H9 (cell line): ENCODE measurements around the gene PLAGL1. TPM values are rescaled to one million over a fixed set of nuclear protein-coding genes. Genes with fewer than 3 reads are reported as not detected.

Experiments
- DNase-seq: peaks from one replicate; pipeline ENCODE4 v3.0.0-alpha.2; 2017
- H2AFZ ChIP-seq: one replicate; pipeline ENCODE4 v1.6.1; 2013; ENCODE audit warnings: mild to moderate bottlenecking, low read length, control low read depth, moderate library complexity
- H2AK5ac ChIP-seq: 2 replicates; pipeline ENCODE4 v1.6.1; 2013; ENCODE audit warnings: low read length, control low read depth, mixed read lengths; ENCODE audit not compliant: insufficient read length
- H2BK120ac ChIP-seq: one replicate; pipeline ENCODE4 v1.6.1; 2013; ENCODE audit warnings: low read depth, mild to moderate bottlenecking, low read length, control low read depth, inconsistent platforms; ENCODE audit not compliant: poor library complexity, severe bottlenecking
- H2BK12ac ChIP-seq: 2 replicates; pipeline ENCODE4 v1.6.1; 2013; ENCODE audit warnings: low read length, control low read depth, mixed read lengths, low read depth; ENCODE audit not compliant: insufficient read length
- H2BK15ac ChIP-seq: 2 replicates; pipeline ENCODE4 v1.6.1; 2013; ENCODE audit warnings: low read depth, low read length, control low read depth
- H2BK20ac ChIP-seq: one replicate; pipeline ENCODE4 v1.6.1; 2013; ENCODE audit warnings: low read depth, mild to moderate bottlenecking, low read length, control low read depth, inconsistent platforms; ENCODE audit not compliant: poor library complexity, severe bottlenecking
- H2BK5ac ChIP-seq: 2 replicates; pipeline ENCODE4 v1.6.1; 2013; ENCODE audit warnings: low read length, control low read depth, mixed read lengths; ENCODE audit not compliant: insufficient read length
- H3K14ac ChIP-seq: 2 replicates; pipeline ENCODE4 v1.6.1; 2013; ENCODE audit warnings: low read length, control low read depth; ENCODE audit not compliant: insufficient read depth
- H3K18ac ChIP-seq: 2 replicates; pipeline ENCODE4 v1.6.1; 2013; ENCODE audit warnings: low read depth, mild to moderate bottlenecking, mixed read lengths, low read length, control low read depth; ENCODE audit not compliant: insufficient read length
- H3K23ac ChIP-seq: 2 replicates; pipeline ENCODE4 v1.6.1; 2013; ENCODE audit warnings: low read length, control low read depth, mixed read lengths, low read depth; ENCODE audit not compliant: insufficient read length
- H3K23me2 ChIP-seq: 2 replicates; pipeline ENCODE4 v1.6.1; 2013; ENCODE audit warnings: low read depth, mild to moderate bottlenecking, mixed read lengths, low read length, control low read depth; ENCODE audit not compliant: insufficient read length, poor library complexity, severe bottlenecking
- H3K27ac ChIP-seq: 2 replicates; pipeline ENCODE4 v1.5.1; 2013; ENCODE audit warnings: low read length, control low read depth, mixed read lengths, low read depth; ENCODE audit not compliant: insufficient read length
- H3K27me3 ChIP-seq: 2 replicates; pipeline ENCODE4 v1.6.1; 2013; ENCODE audit warnings: low read length, control low read depth, inconsistent platforms; ENCODE audit not compliant: insufficient read depth
- H3K4ac ChIP-seq: 2 replicates; pipeline ENCODE4 v1.6.1; 2013; ENCODE audit warnings: low read depth, mild to moderate bottlenecking, control low read depth, inconsistent platforms, low read length, moderate library complexity
- H3K4me1 ChIP-seq: 2 replicates; pipeline ENCODE4 v1.6.1; 2013; ENCODE audit warnings: low read length, control low read depth, inconsistent platforms; ENCODE audit not compliant: insufficient read depth
- H3K4me2 ChIP-seq: 2 replicates; pipeline ENCODE4 v1.6.1; 2013; ENCODE audit warnings: low read length, control low read depth, mixed read lengths; ENCODE audit not compliant: insufficient read length, insufficient read depth
- H3K56ac ChIP-seq: 2 replicates; pipeline ENCODE4 v1.6.1; 2013; ENCODE audit warnings: low read depth, mild to moderate bottlenecking, mixed read lengths, low read length, control low read depth; ENCODE audit not compliant: insufficient read length
- H3K79me1 ChIP-seq: 2 replicates; pipeline ENCODE4 v1.6.1; 2013; ENCODE audit warnings: low read depth, mild to moderate bottlenecking, moderate library complexity, low read length, control low read depth, inconsistent platforms; ENCODE audit not compliant: insufficient read depth, poor library complexity, severe bottlenecking
- H3K79me2 ChIP-seq: 2 replicates; pipeline ENCODE4 v1.6.1; 2013; ENCODE audit warnings: low read length, control low read depth, inconsistent platforms; ENCODE audit not compliant: insufficient read depth
- H3K9ac ChIP-seq: 2 replicates; pipeline ENCODE4 v1.6.1; 2013; ENCODE audit warnings: low read length, control low read depth, mixed read lengths; ENCODE audit not compliant: insufficient read length; ENCODE audit errors: extremely low read depth
- H3K9me3 ChIP-seq: one replicate; pipeline ENCODE4 v1.6.1; 2013; ENCODE audit warnings: low read depth, low read length, inconsistent platforms; ENCODE audit not compliant: control insufficient read depth
- H3T11ph ChIP-seq: one replicate; pipeline ENCODE4 v1.6.1; 2013; ENCODE audit warnings: mild to moderate bottlenecking, low read length, control low read depth, inconsistent platforms
- H4K20me1 ChIP-seq: one replicate; pipeline ENCODE4 v1.6.1; 2013; ENCODE audit not compliant: control insufficient read depth, insufficient read length, insufficient read depth
- H4K5ac ChIP-seq: 2 replicates; pipeline ENCODE4 v1.6.1; 2013; ENCODE audit warnings: low read depth, mild to moderate bottlenecking, mixed read lengths, low read length, control low read depth; ENCODE audit not compliant: insufficient read length
- H4K8ac ChIP-seq: replicated peaks from 2 replicates; pipeline ENCODE4 v1.6.1; 2013; ENCODE audit warnings: low read length, control low read depth, mixed read lengths, low read depth; ENCODE audit not compliant: insufficient read length
- H4K91ac ChIP-seq: 2 replicates; pipeline ENCODE4 v1.6.1; 2013; ENCODE audit warnings: low read depth, mild to moderate bottlenecking, moderate library complexity, mixed read lengths, low read length, control low read depth; ENCODE audit not compliant: insufficient read length
- H3K27ac Mint-ChIP-seq, 3 experiments: 2 replicates in 2 of 3; 3 replicates in 1 of 3; pipeline ENCODE4 v1.8.0; 2020 to 2021; ENCODE audit warnings: mixed read lengths in 3 of 3, mild to moderate bottlenecking in 1 of 3, moderate library complexity in 1 of 3
- H3K27me3 Mint-ChIP-seq: 2 replicates; pipeline ENCODE4 v1.8.0; 2021; ENCODE audit warnings: low read depth, mild to moderate bottlenecking, moderate library complexity, mixed read lengths
- H3K36me3 Mint-ChIP-seq, 3 experiments: 2 replicates in 2 of 3; 3 replicates in 1 of 3; pipeline ENCODE4 v1.8.0; 2020 to 2021; ENCODE audit warnings: low read depth in 3 of 3, mixed read lengths in 3 of 3; ENCODE audit not compliant: insufficient read depth in 1 of 3
- H3K4me1 Mint-ChIP-seq, 2 experiments: 2 replicates each; pipeline ENCODE4 v1.8.0; 2020; ENCODE audit warnings: mixed read lengths in 2 of 2
- H3K4me3 Mint-ChIP-seq, 2 experiments: 2 replicates in 1 of 2; 3 replicates in 1 of 2; pipeline ENCODE4 v1.8.0; 2020 to 2021; ENCODE audit warnings: mild to moderate bottlenecking in 2 of 2, mixed read lengths in 2 of 2, moderate library complexity in 1 of 2
- H3K9me3 Mint-ChIP-seq, 2 experiments: 2 replicates in 1 of 2; 3 replicates in 1 of 2; pipeline ENCODE4 v1.8.0; 2020; ENCODE audit warnings: mild to moderate bottlenecking in 2 of 2, mixed read lengths in 2 of 2, moderate library complexity in 1 of 2
- CTCF ChIP-seq: fragments of 200-600 bp; sonication (generic); conservative IDR thresholded peaks from 3 replicates; pipeline ENCODE4 v1.8.0; 2021; ENCODE audit warnings: antibody characterized with exemption, mild to moderate bottlenecking
- WGBS: extraction: QIAGEN DNeasy Blood & Tissue Kit; methylation state at CpG from one replicate; pipeline ENCODE4 v1.1.7; 2013; ENCODE audit warnings: missing lambda C conversion rate, low lambda C conversion rate, mixed read lengths; ENCODE audit not compliant: insufficient read length; ENCODE audit errors: extremely low coverage; 5-methylcytosine and 5-hydroxymethylcytosine counted together
- total RNA-seq: library from RNA; stranded (reverse); gene quantifications from 2 replicates; pipeline ENCODE4 v1.2.1, GENCODE V29; 2021

PLAGL1 gene
- total RNA-seq, 1 experiment from 2014 or later, result 1.9 TPM

- Mint-ChIP-seq H3K4me3 (no peak overlapping the region), H3K27me3 (peaks cover 20% of the 10 kb centered on the region), H3K36me3 (peaks cover 3 to 13% (median 10%) of the 10 kb centered on the region in 3 experiments; a peak in 6 of 7 replicates), H3K9me3 (peaks cover 17 to 29% of the 10 kb centered on the region in 2 experiments), H3K27ac (no peak overlapping the region), H3K4me1 (peaks cover 6% of the 10 kb centered on the region in 2 experiments)
- no peaks in the 10 kb centered on the region for H4K20me1 ChIP-seq
- TF ChIP-seq CTCF, result no peak
- H2BK15ac ChIP-seq, result no peak overlapping the region
- H3K4me2 ChIP-seq, result no peak overlapping the region
- no peak overlapping the region for H2AK5ac ChIP-seq
- no peak overlapping the region for H2AFZ ChIP-seq
- H3K79me2 ChIP-seq, result no peaks in the 10 kb centered on the region
- WGBS, result no CpG with 5 or more reads among the region's 3 CpGs
- no peak overlapping the region for H2BK120ac ChIP-seq
- no peak overlapping the region for H2BK5ac ChIP-seq
- no peak overlapping the region for H3K4ac ChIP-seq
- H3K79me1 ChIP-seq, result no peaks in the 10 kb centered on the region
- no peak overlapping the region for H3T11ph ChIP-seq
- H3K23ac ChIP-seq, result no peak overlapping the region
- DNase-seq, result no peak
- no peak overlapping the region for H3K18ac ChIP-seq
- H3K56ac ChIP-seq, result no peak overlapping the region
- H4K91ac ChIP-seq, result no peak overlapping the region
- no peaks in the 10 kb centered on the region for H3K27me3 ChIP-seq
- no peak overlapping the region for H3K9ac ChIP-seq
- no peak overlapping the region for H4K8ac ChIP-seq
- no peaks in the 10 kb centered on the region for H3K4me1 ChIP-seq
- no peak overlapping the region for H4K5ac ChIP-seq
- H3K27ac ChIP-seq, result no peak overlapping the region
- H2BK20ac ChIP-seq, result no peak overlapping the region
- peaks cover 4% of the 10 kb centered on the region for H3K9me3 ChIP-seq
- H3K14ac ChIP-seq, result no peak overlapping the region
- no peaks in the 10 kb centered on the region for H3K23me2 ChIP-seq
- H2BK12ac ChIP-seq, result no peak overlapping the region
Measured at GRCh38 chr6:143999406-143999805, 8.7 kb downstream of the PLAGL1 start.
